SU-DHL-6 (cell line): ENCODE data around the gene NPAS3.

ENCODE experiments used
- H2AFZ ChIP-seq: fragments of 200-600 bp; sonication (generic); 2 replicates; pipeline ENCODE4 v1.6.1; 2014; ENCODE audit warnings: low read depth, mild to moderate bottlenecking, moderate library complexity, mixed read lengths, antibody characterized with exemption, low read length; ENCODE audit not compliant: severe bottlenecking
- H3F3A ChIP-seq: fragments of 200-600 bp; shearing (Covaris generic); 2 replicates; pipeline ENCODE4 v1.6.0; 2016; ENCODE audit warnings: antibody characterized with exemption, mild to moderate bottlenecking; ENCODE audit not compliant: insufficient read depth
- H3K27ac ChIP-seq: fragments of 200-600 bp; sonication (generic); 2 replicates; pipeline ENCODE4 v1.5.1; 2016; ENCODE audit warnings: low read depth, mild to moderate bottlenecking, low read length, moderate library complexity, mixed read lengths
- H3K27me3 ChIP-seq: fragments of 200-600 bp; sonication (generic), shearing (Covaris generic); 2 replicates; pipeline ENCODE4 v1.6.0; 2014; ENCODE audit warnings: mild to moderate bottlenecking, low read length
- H3K36me3 ChIP-seq: fragments of 200-600 bp; sonication (generic); 2 replicates; pipeline ENCODE4 v1.6.1; 2014; ENCODE audit warnings: mild to moderate bottlenecking, low read length, mixed read lengths
- H3K4me2 ChIP-seq: fragments of 300-600, 200-600 bp; shearing (Covaris generic), sonication (generic); 2 replicates; pipeline ENCODE4 v1.6.0; 2014; ENCODE audit warnings: low read length, low read depth, mild to moderate bottlenecking; ENCODE audit not compliant: poor library complexity, severe bottlenecking
- H3K4me3 ChIP-seq: fragments of 200-600 bp; sonication (generic); 2 replicates; pipeline ENCODE4 v1.5.1; 2014; ENCODE audit warnings: antibody characterized with exemption, low read length, mild to moderate bottlenecking, mixed read lengths; ENCODE audit not compliant: insufficient read depth, poor library complexity, severe bottlenecking
- H3K79me2 ChIP-seq: fragments of 200-600 bp; sonication (generic); 2 replicates; pipeline ENCODE4 v1.6.1; 2014; ENCODE audit warnings: mild to moderate bottlenecking, low read length, moderate library complexity; ENCODE audit not compliant: insufficient read depth
- H3K9ac ChIP-seq: fragments of 200-600 bp; sonication (generic); 2 replicates; pipeline ENCODE4 v1.7.0; 2014; ENCODE audit warnings: mild to moderate bottlenecking, low read length
- H3K9me2 ChIP-seq: fragments of 200-600 bp; sonication (generic); replicated peaks from 2 replicates; pipeline ENCODE4 v1.6.1; 2014; ENCODE audit warnings: low read length; ENCODE audit not compliant: insufficient read depth
- H3K9me3 ChIP-seq: fragments of 200-600 bp; sonication (generic); 2 replicates; pipeline ENCODE4 v1.6.1; 2014; ENCODE audit warnings: low read length, mixed read lengths; ENCODE audit not compliant: insufficient read depth
- H4K20me1 ChIP-seq: fragments of 200-600 bp; sonication (generic); 2 replicates; pipeline ENCODE4 v1.6.1; 2014; ENCODE audit warnings: low read depth, mild to moderate bottlenecking, antibody characterized with exemption, low read length, moderate library complexity, mixed read lengths
- EZH2phosphoT487 ChIP-seq: fragments of 200-600 bp; sonication (generic), shearing (Covaris generic); conservative IDR thresholded peaks from 2 replicates; pipeline ENCODE4 v1.6.1; 2018; ENCODE audit warnings: mild to moderate bottlenecking, antibody characterized with exemption, low read length, moderate library complexity, mixed read lengths
- TF ChIP-seq, protein P1 (sequence below): fragments of 200-600 bp; sonication (generic); IDR thresholded peaks from one replicate; pipeline ENCODE4 v1.5.1; 2017; ENCODE audit warnings: antibody characterized with exemption, mild to moderate bottlenecking, low read length, moderate library complexity; ENCODE audit not compliant: insufficient read depth, poor library complexity, severe bottlenecking

NPAS3 gene

DNA sequence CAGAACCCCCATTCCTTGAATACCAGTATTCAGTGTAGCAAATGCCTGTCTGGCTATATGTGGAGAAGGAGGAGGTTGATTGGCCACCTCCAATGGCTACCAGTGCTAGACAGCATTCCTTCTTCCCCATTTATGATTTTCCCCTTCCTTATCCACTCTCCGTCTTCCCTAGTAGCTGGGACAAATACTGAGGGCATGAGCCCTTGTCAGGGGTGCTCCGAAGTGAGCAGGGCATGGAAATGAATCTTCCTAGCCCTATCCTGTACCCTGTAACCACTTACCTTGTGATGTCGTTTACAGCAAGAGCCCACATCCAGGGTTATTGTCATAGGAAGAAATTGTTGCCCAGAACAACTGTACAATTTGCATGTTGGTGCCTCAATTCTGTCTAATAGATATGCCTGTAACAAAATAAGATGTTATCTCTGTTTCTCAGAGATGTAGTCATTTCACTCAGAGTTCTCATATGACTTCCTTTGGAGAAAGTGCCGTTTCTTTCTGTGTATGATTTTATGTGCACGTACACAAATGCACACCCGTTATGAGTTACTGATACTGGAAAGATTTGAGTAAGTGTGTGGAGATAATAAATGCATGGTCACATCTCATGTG lies 588.5 kb downstream of the NPAS3 start:
- Histone ChIP-seq H3K27ac (no peak overlapping the region), H3K36me3 (no peaks in the 10 kb centered on the region), H4K20me1 (no peaks in the 10 kb centered on the region), H3F3A (no peaks in the 10 kb centered on the region), H3K4me2 (no peak overlapping the region), H3K9me2 (no peaks in the 10 kb centered on the region), H3K79me2 (no peaks in the 10 kb centered on the region), H3K27me3 (no peaks in the 10 kb centered on the region), H2AFZ (no peak overlapping the region), H3K9ac (no peak overlapping the region), H3K4me3 (no peak overlapping the region), H3K9me3 (no peaks in the 10 kb centered on the region)
- TF ChIP-seq, protein P1, sequence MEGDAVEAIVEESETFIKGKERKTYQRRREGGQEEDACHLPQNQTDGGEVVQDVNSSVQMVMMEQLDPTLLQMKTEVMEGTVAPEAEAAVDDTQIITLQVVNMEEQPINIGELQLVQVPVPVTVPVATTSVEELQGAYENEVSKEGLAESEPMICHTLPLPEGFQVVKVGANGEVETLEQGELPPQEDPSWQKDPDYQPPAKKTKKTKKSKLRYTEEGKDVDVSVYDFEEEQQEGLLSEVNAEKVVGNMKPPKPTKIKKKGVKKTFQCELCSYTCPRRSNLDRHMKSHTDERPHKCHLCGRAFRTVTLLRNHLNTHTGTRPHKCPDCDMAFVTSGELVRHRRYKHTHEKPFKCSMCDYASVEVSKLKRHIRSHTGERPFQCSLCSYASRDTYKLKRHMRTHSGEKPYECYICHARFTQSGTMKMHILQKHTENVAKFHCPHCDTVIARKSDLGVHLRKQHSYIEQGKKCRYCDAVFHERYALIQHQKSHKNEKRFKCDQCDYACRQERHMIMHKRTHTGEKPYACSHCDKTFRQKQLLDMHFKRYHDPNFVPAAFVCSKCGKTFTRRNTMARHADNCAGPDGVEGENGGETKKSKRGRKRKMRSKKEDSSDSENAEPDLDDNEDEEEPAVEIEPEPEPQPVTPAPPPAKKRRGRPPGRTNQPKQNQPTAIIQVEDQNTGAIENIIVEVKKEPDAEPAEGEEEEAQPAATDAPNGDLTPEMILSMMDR = no peak
- no peak for TF ChIP-seq EZH2phosphoT487

DNA sequence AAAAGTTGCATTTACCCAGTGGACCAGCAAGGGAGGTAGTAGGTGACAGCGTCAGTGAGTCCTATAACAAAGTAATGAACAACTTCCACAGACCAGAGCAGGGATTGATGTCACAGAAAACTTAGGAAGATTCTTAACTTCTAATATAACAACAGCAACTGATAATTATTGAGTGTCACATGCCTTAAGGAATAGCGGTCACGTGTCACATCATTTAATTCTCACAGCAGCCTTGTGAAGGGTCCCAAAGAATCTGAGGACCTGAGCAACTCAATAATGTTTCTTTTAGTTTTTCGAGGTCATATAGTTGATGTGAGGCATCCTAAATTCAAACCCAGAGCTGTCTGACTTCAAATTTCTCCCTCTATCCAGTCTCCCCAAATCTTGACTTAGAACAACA lies 590.0 kb downstream of the NPAS3 start:
- H2AFZ ChIP-seq = no peak overlapping the region
- no peaks in the 10 kb centered on the region for H3K36me3 ChIP-seq
- no peaks in the 10 kb centered on the region for H4K20me1 ChIP-seq
- H3K9me3 ChIP-seq = no peaks in the 10 kb centered on the region
- no peaks in the 10 kb centered on the region for H3K27me3 ChIP-seq
- no peak overlapping the region for H3K9ac ChIP-seq
- H3K4me3 ChIP-seq = no peak overlapping the region
- no peak overlapping the region for H3K27ac ChIP-seq
- no peaks in the 10 kb centered on the region for H3K79me2 ChIP-seq
- H3K4me2 ChIP-seq = no peak overlapping the region
- no peaks in the 10 kb centered on the region for H3K9me2 ChIP-seq
- no peaks in the 10 kb centered on the region for H3F3A ChIP-seq
- TF ChIP-seq EZH2phosphoT487 = no peak
- TF ChIP-seq, protein P1 = no peak

DNA sequence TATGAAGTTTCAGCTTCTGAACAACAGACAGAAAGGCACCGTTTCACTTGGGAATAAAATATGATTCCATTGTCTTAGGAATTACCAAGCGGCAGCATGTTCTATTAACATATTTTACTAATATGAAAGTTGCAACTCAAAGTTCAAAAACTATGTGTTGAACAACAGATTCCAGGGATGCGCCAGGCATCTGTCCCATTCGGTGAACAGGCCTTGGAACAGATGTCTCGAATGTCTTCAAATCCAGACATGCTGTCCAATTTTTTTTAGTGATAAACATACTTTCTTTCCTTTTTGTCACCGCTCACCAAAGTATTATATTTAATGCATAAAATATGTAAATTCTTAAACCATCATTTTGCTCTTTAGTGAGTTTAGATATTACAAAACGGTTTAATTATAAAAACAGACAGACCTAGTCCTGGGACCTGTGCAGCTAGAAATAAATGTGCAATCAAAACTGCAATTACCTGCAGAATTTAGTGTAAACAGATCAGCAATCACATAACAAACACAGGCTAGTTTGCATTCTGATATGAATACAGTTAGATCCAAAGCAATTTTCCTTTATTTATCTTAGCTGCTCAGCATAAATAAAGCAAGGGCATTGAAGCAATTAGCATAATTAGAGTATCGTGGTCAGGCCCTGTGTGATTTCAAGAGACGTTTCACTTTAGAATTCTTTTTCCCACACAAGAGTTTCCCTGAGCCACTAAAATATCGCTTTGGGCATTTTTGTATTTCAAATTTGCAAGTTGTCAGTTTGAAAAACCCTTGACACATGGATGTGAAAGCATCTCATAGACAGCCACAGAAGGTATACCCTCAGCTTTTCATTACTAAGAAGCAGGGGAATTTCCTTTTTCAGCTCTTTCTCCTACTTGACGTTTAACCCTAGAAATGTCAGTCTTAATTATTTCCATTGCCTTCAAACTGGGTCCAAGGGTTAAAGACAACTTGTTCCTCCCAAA lies 591.4 kb downstream of the NPAS3 start:
- Histone ChIP-seq H4K20me1 (no peaks in the 10 kb centered on the region), H2AFZ (no peak overlapping the region), H3K27me3 (no peaks in the 10 kb centered on the region), H3K9me2 (no peaks in the 10 kb centered on the region), H3K9ac (no peak overlapping the region), H3K79me2 (no peaks in the 10 kb centered on the region), H3K27ac (no peak overlapping the region), H3K9me3 (no peaks in the 10 kb centered on the region), H3K4me2 (no peak overlapping the region), H3F3A (no peaks in the 10 kb centered on the region), H3K4me3 (no peak overlapping the region), H3K36me3 (no peaks in the 10 kb centered on the region)
- no peak for TF ChIP-seq EZH2phosphoT487
- TF ChIP-seq, protein P1 = no peak
